Right lobe of liver (tissue), 4 donors: ENCODE results near the gene GPS2.

Experiments used
- CTCF ChIP-seq, 4 donors: fragments of 200-600 bp in 3 of 4; fragments of 450-650 bp in 1 of 4; IDR thresholded peaks; one replicate each; pipeline versions ENCODE4 v1.5.1 to v1.8.0; 2016 to 2022; ENCODE audit warnings: antibody characterized with exemption in 4 of 4, mild to moderate bottlenecking in 2 of 4
- POLR2A ChIP-seq: fragments of 450-650 bp; IDR thresholded peaks from one replicate; pipeline ENCODE4 v1.6.1; 2017; ENCODE audit warnings: antibody characterized with exemption, mild to moderate bottlenecking
- donor health status: DM: no; HTN: no; CAD: no.
- donor health status: DM: no; HTN: no; CAD: no.
- donor health status: DM: no; HTN: yes; CAD: no.

DNA sequence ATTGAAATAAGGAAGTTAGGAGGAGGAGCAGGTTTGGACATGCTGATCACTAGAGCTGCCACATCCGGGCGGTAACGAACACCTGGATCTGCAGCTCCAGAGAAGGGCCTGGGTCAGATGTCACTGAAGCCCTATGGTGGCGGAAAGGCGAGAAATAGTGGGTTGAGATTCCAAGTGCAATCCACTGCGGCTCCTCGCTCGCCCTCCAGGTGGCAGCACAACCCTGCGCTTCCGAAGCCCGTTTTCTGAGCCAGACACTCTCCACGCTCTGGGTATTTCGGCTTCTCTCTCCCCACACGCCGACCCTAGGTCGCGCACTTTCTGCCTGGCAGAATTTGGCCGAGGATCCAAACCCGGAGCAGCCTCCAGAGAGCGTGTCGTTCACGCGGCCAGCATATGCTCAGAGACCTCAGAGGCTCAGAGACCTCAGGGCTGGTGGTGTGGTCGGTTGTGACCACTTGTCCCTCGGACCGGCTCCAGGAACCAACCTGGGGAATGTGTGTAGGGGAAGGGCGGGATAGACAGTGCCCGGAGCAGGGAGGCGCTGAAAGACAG is 34.6 kb downstream of the GPS2 start:
- TF ChIP-seq CTCF (IDR thresholded peaks at IDR 0.05) (peak; percentile 92 to 97 (median 96)), POLR2A (no peak)
